HFF-Myc (cell line): ENCODE data around the gene IL17C.

Experiments
- DNase-seq: peaks from one replicate; pipeline ENCODE4 v3.0.0-alpha.2; 2011; ENCODE audit warnings: low read depth; ENCODE audit errors: extremely low read depth
- H3K4me3 ChIP-seq: replicated peaks from 2 replicates; pipeline ENCODE4 v1.5.1; 2011; ENCODE audit warnings: low read depth, mild to moderate bottlenecking, control low read depth, low read length
- TF ChIP-seq, protein P1 (sequence below): IDR thresholded peaks from 2 replicates; pipeline ENCODE4 v1.5.1; 2012; ENCODE audit warnings: mild to moderate bottlenecking, low read depth, low read length, control low read depth; ENCODE audit errors: missing control alignments

IL17C gene

DNA sequence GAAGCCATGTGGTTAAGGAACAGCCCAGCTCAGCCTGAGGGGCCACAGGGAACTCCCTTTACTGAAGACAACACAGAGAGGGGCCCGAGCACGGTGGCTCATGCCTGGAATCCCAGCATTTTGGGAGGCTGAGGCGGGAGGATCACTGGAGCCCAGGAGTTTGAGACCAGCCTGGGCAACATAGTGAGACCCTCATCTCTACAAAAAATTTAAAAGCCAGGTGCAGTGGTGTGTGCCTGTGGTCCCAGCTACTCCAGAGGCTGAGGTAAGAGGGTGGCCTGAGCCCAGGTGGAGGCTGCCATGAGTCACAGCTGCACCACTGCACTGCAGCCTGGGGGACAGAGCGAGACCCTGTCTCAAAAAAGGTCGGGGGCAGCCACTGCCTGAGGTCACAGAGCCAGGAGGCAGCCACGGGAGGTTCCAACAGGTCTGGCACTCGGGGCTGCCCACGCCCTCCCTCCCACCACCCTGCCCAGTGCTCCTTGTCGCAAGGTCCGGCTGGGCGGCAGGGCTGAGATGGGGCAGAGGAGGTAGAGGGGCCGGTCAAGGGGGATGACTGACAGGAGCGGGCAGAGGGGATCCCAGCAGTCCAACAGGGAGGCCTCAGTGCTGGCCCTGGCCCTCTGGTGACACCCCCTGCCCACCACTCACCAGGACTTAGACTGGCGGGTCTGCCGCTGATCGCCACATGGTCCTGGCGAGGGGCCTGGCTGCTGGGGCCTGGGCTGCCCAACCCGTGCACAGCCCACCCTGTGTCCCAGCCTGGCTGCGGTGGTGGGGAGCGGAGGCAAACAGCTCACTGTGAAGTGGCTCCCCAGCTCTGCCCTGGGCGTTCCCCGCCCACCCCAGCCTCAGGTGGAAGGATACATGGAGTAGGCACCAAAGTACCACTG, 9.1 kb downstream of the IL17C start:
- TF ChIP-seq, protein P1, sequence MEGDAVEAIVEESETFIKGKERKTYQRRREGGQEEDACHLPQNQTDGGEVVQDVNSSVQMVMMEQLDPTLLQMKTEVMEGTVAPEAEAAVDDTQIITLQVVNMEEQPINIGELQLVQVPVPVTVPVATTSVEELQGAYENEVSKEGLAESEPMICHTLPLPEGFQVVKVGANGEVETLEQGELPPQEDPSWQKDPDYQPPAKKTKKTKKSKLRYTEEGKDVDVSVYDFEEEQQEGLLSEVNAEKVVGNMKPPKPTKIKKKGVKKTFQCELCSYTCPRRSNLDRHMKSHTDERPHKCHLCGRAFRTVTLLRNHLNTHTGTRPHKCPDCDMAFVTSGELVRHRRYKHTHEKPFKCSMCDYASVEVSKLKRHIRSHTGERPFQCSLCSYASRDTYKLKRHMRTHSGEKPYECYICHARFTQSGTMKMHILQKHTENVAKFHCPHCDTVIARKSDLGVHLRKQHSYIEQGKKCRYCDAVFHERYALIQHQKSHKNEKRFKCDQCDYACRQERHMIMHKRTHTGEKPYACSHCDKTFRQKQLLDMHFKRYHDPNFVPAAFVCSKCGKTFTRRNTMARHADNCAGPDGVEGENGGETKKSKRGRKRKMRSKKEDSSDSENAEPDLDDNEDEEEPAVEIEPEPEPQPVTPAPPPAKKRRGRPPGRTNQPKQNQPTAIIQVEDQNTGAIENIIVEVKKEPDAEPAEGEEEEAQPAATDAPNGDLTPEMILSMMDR, result no peak
- no peak overlapping the region for H3K4me3 ChIP-seq
- no peak for DNase-seq

DNA sequence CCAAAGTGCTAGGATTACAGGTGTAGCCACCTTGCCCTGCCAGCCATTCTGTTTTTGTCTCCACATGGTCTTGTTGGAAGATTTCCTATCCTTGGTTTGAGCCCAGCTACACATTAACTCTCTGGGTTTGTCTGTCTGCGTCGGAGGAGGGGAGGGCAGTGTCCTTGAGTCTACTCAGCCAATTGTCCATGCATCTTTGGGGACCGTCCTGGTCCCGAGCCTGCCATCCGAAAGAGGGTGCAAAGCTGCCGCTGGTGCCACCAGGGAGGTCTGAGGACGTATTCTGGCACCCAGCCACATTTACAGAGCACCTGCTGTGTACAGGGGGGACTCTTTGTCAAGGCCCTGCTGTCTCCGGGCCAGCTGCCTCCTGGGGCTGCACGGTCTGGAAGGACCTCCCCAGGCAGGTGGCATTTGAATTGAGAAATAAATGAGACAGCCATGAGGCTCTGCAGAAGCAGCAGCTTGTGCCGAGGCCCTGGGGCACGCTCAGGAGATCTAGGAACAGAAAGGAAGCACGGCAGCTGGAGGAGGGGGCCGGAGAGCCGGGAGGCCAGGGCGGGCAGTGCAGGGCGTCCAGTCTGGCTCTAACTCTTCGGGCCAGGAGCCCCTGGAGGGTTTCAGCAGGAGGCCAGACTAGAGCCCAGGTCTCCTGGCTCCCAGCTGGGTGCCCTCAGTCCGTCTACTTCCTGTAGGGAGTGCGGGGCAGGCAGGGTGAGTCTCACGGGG, 11.0 kb downstream of the IL17C start:
- TF ChIP-seq, protein P1, result no peak
- no peak for DNase-seq
- peak overlapping the region; percentile 76 for H3K4me3 ChIP-seq

GRCh38 chr16:88649924-88650748, 11.8 kb downstream of the IL17C start:
- DNase-seq, result no peak
- TF ChIP-seq, protein P1, result no peak
- H3K4me3 ChIP-seq, result peak overlapping the region; percentile 76

- DNase-seq, result no peak
- TF ChIP-seq, protein P1, result no peak
- H3K4me3 ChIP-seq, result peak within 1 kb of the TSS; percentile 76
Observed at GRCh38 chr16:88650749-88651275, 12.4 kb downstream of the IL17C start, which contains the start of gene CYBA. TSS of gene CYBA (minus strand) at chr16:88651053. CDS start at chr16:88651013, 40 bp downstream.

DNA sequence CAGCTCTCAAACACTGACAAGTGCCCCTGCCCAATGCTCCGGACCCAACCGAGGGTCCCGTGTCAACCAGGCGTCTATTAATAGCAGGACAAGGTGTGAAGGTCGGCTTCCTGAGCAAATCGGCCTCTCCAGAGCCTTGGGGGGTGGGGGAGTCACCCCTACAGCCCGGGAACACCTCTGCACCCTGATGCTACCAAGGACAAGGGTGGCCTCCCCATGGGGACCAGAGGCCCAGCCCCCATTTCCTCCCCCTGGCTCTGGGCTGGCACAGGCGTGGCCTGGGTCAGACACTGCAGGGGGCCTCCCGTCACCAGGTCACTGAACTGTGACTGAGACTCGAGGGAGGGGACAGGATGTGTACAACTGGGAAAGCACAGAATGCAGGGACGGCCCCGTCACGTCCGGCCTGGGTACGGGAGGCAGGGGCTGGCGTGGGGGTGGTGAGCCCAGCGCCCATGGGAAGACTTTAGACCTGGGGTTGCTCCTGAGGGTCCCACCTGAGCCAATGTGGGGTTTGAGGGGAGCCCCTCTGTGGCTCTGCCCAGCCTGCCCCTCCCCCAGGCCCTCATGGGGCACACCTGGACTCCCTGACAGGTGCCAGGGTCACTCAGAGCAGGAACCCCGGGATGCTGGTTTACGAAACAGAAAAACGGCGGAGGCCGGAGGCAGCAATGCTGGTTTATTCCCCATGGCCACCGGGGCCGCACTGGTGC, 13.1 kb downstream of the IL17C start:
- TF ChIP-seq, protein P1, result no peak
- no peak for DNase-seq
- peak overlapping the region; percentile 76 for H3K4me3 ChIP-seq
